GDM1 (cell line): Measurements from ENCODE around the gene SMIM24.
"Not testable (repeated sequence)": the region's sequence is repeated elsewhere in the genome, so short reads cannot be mapped to it uniquely, and the experiment has no call there.

Experiments
- DNase-seq: peaks from one replicate; lab custom pipeline; 2025; lab: John Stamatoyannopoulos, UW

Gene SMIM24

DNA sequence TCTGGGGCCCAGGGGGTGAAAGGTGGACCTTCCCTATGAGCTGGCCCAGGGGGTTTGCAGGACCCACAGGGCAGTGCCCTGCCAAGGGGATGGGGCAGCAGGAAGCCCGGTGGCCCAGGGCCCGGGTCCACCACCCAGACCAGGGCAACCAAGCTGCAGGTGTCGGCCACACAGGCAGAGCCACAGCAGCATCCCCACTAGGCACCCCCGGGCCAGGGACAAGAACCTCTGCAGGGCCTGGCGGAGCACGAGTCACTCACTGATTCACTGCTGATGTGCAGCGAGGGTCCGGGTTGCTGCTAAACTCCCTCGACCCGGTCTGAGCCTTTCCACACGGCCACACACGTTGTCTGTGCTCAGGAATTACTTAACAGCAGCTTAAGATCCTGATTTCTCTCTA lies 34.6 kb upstream of the SMIM24 start:
- no peak for DNase-seq

DNA sequence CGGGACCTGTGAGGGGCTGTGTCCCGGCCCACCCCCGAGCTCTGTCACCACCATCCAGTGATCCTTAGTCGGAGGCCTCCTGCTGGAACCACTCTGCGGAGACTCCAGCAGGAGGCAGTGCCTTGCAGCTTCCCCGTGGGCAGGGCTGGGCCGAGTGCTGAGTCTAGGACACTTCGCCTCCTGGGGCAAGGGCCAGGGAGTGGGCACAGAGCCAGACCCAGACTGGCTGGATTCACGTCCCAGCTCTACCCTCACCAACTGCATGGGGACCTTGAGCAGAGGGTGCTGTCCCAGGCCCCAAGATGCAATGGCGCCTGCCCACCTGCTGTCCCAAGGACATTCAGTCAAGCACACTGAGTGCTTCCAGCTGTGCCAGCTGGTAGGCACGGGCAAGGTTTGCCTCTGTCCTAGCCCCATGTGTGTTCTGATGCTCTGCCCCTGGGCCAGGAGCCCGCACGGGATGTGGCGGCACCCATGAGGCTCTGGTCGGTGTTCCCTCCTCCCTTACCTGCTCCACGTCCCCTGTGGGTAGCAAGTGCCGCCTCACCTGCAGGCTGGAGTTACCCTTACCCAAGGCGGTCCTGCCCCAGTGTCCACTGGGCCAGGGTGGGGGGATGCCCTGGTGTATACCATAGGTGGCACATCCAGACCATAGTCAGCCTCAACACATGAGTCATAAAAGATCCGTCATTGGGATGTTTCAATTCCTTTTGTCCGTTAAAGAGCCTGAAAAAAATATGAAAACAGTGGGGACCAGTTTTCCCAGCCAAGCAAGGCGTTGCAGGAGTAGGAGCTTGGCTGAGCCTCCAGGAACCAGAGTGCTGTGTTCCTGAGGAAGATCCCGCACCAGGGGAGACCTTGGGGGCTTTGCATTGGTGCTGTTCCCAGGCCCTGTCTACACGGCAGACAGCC lies 33.2 kb upstream of the SMIM24 start:
- no peak for DNase-seq

DNA sequence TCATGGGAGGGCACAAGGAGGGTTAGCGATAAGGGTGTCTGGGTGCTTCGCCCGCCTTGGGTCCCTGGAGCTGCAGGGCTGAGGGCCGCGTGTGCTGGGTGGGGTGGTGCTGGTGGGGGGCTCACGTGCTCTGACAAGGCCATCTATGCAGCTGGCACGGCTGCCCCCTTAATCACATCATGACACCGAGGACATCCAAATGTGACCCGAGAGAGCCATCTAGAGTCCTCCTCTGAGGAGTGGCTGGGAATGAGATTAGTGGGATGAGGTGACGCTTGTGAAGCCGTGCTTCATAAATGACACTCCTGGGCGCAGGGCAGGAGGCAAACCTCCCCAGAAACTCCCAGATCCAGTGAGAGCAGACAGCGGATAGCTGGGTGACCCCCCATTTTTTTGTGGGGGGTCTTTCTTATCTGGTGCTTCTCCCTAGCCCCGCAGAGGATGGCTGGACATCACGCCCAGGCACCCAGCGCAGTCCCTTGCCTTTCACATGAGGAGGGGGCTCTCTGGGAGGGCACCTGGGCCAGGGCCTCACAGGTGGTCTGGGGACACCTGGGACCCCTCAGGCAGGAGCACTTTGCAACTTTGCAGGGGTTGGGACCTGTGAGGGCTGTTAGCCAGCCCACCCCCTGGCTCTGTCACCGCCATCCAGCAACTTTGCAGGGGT lies 32.4 kb upstream of the SMIM24 start:
- no peak for DNase-seq

DNA sequence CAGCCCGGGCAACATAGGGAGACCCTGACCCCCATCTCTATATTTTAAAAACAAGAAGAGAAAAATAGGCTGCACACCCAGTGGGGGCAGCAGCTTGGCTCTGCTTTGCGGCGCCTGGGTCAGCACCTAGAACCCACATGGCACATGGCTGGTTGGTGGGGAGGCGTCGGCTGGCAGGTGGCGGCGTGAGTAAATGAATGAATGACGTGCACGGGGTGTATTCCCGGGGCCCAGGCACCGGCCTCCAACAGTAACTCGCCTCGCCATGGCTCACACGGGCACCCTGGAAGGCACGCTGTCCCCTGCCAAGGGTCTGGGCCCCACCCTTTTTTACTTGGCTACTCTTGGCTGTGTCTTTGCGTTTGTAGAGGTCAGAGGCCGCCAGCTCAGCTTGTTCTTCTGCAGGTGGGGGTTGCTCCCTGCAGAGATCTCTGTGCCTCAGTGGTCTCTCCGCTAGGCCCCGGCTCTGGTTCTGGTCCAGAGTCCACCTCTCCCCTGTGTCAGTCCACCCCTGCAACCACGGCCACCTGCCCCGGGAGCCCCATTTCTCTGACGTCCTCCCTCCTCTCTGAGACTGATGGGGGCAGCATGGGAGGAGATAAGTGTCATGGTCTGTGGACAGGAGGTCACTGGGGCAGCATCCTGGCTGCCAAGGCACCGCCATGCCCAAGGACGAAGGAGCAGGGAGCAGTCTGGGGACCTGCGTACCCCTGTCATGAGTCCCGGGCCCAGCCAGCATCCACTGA lies 31.4 kb upstream of the SMIM24 start:
- DNase-seq, result no peak

DNA sequence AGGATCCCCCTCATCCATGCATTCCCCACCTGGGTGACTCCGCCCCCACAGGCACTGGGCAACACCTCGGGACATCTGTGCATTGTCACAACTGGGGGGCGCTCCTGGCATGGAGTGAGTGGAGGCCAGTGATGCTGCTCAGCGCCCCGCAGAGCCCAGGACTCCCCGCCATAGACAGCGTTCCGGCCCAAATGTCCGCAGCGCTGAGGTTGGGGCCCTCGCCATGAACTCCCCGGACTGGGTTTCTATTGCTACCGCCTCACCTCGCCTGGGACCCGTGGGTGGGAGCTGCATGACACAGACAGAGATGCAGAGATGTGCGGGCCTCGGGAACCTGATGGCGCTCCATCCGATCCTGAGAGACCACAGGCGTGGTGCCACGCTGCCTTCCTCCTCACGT lies 30.4 kb upstream of the SMIM24 start:
- no peak for DNase-seq

- no peak for DNase-seq
These were observed 29.3 kb upstream of the SMIM24 start for GRCh38 chr19:3509566-3509989.

- DNase-seq, result no peak
These were observed 28.6 kb upstream of the SMIM24 start for GRCh38 chr19:3508771-3509535.

- not testable (repeated sequence) for DNase-seq
These were observed 27.9 kb upstream of the SMIM24 start for GRCh38 chr19:3508121-3508661.

DNA sequence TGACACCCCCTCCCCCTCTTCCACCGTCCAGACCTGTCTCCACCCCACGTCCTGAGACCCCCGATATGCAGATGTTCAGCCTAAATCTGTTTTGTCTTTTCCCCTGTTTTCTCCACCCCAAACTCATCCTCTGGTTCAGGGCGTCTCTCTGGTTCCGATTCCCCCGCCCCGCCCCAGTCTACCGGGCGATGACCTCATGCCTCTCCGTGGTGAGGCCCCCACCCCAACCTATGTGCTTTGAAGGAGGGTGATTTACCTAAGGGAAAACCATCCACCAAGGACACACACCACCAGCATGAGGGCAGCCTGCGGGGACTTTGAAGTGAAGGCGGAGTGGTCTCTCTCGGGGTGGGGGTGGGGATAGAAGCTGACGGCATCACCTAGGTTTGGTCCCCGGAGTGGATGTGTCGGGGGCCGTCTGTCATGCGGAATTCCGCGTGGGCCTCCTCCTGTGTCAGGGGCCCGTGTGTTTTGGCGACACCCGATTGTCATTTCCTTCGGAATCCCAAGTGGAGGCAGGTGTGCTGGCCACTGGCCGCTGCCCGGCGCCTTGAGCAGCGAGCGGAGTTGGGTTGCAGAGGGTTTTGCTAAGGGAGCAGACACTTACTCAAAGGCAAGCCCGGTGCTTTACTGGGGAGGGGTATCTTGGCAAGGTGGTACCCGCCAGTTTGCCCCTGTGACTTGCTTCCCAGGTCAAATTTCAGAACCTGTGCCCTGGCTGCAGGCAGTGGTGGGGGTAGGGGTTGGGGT lies 27.2 kb upstream of the SMIM24 start:
- no peak for DNase-seq

- DNase-seq, result no peak
These were observed 26.3 kb upstream of the SMIM24 start for GRCh38 chr19:3506384-3507340.

DNA sequence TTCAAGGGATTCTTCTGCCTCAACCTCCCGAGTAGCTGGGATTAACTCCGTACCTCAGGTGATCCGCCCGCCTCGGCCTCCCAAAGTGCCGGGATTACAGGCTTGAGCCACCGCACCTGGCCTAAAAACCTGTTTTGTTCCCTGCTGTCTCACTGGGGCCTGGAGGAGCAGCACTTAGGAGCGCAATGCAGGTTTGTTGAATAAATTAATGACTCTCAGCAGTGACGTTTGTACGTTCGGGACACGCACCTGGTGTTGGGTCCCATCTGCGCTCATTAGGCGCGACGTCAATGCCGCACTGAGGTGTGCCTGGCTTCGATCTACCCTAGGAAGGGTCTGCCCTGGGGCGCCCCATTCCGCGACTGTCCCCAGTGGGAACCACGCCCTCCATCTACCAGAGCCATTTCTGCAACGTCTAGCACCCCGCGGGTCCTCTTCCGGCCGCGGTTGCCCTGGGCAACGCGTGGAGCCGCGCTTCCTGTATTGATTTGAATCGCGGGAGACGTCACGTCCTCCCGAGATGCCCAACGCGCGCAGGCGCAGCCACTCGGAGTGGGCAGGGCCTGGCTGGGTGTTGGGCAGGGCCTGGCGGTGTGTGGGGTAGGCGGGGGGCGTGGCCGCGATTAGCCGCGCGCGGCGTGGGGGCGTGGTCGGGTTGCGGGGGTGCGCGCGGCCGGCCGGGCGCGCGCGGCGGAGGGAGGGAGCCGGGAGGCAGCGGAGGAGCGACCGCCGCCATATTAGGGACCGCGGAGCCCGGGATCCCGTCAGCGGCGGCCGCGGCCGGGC lies 25.5 kb upstream of the SMIM24 start, which contains the start of gene FZR1:
Gene FZR1 (plus strand): TSS at position 714 of the 786 bp plus-strand sequence. CDS start 16,679 bp downstream, outside the sequence.
- DNase-seq, result peak; percentile 98

GRCh38 chr19:3504735-3505134 lies 24.4 kb upstream of the SMIM24 start:
- no peak for DNase-seq

DNA sequence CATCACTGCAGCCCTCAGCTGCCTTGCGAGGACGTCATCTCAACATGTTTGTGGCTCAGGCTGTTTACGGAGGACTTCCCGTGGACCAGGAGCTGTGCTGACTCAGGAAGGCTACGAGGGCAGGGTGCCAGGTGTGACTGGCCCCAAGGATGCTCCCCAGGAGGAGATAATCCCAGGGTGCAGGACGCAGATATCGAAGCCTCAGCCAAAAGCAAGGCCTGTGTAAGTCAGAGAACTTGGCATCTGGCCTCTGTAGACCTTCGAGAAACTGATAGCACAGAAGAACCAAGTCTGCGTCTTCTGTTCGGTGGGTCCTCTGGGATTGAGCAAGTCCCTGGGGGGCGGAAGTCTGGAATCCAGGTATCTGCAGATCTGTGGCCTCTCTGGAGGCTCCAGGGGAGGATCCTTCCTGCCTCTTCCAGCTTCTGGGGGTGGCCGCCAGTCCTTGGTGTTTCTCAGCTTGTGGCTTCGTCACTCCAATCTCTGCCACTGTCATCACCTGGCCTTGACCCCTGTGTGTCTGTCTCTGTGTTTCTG lies 22.8 kb upstream of the SMIM24 start:
- no peak for DNase-seq

DNA sequence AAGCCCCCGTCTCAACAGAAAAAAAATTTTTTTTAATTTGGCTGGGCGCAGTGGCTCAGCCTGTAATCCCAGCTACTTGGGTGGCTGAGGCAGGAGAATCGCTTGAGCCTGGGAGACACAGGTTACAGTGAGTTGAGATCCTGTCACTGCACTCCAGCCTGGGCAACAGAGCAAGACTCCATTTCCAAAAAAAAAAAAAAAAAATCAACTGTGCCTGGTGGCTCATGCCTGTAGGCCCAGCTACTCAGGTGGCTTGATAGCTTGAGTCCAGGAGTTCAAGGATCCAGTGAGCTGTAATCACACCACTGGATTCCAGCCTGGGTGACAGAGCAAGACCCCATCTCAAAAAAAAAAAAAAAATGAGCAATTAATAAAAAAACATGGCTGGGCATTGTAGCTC lies 21.5 kb upstream of the SMIM24 start:
- no peak for DNase-seq

GRCh38 chr19:3500429-3501101 lies 20.2 kb upstream of the SMIM24 start, which contains the start of gene DOHH:
Gene DOHH, minus strand, starts transcription at chr19:3500674. Its CDS starts 3,860 bp downstream, at chr19:3496814.
- DNase-seq, result peak; percentile 86

DNA sequence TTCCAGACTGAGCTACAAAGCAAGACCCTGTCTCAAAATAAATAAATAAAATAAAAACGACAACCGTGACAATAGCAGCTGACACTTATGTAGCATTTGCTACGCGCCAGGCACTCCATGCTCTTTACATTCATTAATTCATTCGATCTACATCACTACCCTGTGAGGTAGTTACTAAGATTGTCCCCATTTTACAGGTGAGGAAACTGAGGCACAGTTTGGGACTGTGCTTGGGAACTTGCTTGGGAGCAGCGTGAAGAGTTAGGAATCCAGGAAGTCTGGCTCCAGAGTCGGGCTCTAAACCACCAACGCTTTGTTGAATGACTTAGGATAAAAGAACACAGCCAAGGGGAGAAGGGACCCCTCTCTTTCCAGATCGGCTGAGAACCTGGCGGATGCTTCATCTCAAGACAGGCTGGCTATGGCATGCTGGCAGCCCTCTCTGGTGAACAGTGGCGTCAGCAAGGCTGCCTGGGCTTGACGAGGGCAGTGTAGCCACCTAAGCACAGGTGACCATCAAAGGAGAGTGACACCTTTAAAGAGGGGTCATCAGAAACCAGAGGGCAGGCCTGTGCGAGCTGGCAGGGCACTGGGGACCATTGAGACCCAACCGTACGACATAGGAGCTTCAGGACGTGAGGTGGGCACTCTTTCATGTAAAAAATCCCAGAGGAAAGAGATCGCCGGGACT lies 19.6 kb upstream of the SMIM24 start:
- no peak for DNase-seq
